C4-2B (cell line): ENCODE data around the gene TSSK2.

Experiments
- CTCF ChIP-seq: fragments of 450-650 bp; conservative IDR thresholded peaks from 2 replicates; pipeline ENCODE4 v1.5.1; 2017; ENCODE audit warnings: mild to moderate bottlenecking
- ZFX ChIP-seq: fragments of 450-650 bp; IDR thresholded peaks from 2 replicates; pipeline ENCODE4 v1.6.1; 2017

GRCh38 chr22:19119949-19120348 lies 11.2 kb upstream of the TSSK2 start:
- TF ChIP-seq CTCF (no peak), ZFX (no peak)
